Fibroblast of skin of scalp (primary cell): ENCODE measurements around the gene DDX1.

Experiments
- DNase-seq: peaks from one replicate; pipeline ENCODE4 v3.0.0-alpha.2; 2013

Gene DDX1

DNA sequence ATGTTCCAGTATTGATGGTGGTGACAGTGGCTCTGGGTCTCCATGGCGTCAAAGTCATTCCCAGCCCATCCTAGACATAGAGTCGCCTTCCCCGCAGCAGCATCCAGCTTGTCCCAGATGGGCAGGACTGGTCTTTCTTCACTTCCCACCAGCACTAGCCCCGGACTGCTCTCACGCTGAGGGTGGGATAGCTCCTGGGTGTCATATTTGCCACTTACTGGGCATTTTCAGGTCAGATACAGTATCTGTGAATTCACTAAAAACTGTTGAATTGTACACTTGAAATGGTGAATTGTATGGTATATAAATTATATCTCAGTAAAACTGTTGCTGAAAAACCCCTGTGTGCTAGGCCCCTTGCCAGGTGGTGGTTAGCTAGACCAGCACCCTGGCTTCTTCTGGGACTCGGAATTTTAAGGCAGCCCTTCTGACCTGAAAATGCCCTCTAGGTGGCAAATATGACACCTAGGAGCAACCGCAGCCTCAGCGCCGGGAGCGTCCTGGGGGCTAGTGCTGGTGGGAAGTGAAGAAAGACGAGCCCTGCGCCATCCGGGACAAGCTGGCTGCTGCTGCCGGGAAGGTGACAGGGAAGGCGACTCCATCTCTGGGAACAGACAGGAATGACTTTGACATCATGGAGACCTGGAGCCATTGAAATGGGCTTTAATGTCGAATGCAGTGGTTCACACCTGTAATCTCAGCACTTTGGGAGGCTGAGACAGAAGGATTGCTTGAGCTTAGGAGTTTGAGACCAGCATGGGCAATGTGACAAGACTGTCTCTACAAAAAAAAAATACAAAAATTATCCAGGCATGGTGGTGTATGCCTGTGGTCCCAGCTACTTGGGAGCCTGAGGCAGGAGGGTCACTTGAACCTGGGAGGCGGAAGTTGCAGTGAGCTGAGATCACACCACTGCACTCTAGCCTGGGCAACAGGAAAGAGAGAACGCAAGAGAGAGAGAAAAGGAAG, 56.2 kb downstream of the DDX1 start:
- no peak for DNase-seq

GRCh38 chr2:15648593-15649525, 57.2 kb downstream of the DDX1 start:
- DNase-seq = no peak

GRCh38 chr2:15649561-15650255, 58.0 kb downstream of the DDX1 start:
- no peak for DNase-seq

GRCh38 chr2:15650616-15651366, 59.1 kb downstream of the DDX1 start:
- no peak for DNase-seq

DNA sequence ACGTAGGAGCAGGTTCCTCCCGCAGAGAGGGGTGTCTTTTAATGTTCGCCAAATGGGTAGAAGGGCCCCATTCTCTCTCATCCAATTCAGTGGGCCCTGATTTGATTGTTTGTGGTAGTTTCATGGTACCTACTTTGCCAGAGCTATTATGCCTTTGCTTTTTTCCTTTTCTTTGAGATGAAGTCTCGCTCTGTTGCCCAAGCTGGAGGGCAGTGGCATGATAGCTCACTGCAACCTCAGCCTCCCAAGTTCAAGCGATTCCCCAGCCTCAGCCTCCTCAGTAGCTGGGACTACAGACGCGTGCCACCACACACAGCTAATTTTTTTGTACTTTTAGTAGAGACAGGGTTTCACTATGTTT, 59.7 kb downstream of the DDX1 start:
- no peak for DNase-seq

GRCh38 chr2:15652252-15652651, 60.6 kb downstream of the DDX1 start:
- DNase-seq = no peak

- DNase-seq = no peak
Measured at GRCh38 chr2:15652801-15653200, 61.1 kb downstream of the DDX1 start.

DNA sequence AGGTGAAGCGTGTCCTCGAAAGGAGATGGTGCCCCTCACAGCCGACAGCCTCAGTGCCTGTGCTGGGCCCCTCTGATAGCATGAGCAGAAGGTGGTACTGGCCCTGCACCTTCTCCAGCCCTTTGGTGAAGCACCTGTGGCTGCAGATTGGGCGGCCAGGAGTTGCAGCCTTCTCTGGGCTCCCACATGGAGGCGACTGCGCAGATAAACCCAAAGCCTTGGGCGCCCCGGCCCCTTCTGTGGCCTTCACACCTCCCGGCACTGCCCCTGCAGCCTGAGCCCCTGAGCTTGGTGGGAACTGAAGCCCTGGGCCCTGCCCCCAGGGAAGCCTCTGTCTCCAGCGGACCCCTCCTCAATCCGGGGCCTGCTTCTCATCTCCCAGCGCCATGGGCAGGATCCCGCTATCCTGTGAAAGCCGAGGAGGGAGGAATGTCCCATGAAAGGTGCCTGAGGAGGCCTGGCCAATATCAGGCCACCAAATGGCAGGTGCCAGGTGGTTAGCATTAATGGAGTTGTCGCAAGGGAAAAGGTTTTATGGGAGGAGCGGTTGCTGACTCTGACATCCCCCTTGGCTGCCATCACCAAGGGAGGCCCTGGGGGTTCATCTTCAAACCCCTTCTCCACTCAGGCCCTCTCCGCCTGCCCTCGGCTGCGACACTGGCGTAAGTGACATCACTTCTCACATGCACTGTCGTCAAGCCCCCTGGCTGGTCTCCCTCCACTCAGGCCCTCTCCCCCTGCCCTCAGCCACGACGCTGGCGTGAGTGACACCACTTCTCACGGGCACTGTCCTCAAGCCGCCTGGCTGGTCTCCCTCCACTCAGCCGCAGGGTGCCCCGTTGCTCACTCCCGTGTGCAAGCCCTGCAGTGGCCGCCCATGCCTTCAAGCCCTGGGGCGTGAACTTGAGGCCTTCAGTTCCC, 62.4 kb downstream of the DDX1 start:
- DNase-seq = no peak

DNA sequence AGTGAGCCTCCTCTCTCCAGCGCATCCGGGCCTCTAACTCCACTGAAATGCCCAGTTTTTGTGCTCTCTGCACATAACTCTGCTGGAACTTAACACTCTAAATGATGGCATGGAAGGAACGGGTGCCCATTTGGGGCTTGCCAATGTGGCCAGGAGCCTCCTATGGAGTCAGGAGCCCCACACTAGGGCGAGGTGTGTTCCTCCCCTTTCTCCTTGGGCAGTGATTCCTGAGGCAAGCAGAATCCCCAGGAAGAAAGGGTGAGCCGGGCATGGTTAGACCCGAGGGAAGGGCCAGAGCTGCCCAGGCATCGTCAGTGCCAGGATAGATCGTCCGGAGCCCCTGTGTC, 63.0 kb downstream of the DDX1 start:
- DNase-seq = no peak

DNA sequence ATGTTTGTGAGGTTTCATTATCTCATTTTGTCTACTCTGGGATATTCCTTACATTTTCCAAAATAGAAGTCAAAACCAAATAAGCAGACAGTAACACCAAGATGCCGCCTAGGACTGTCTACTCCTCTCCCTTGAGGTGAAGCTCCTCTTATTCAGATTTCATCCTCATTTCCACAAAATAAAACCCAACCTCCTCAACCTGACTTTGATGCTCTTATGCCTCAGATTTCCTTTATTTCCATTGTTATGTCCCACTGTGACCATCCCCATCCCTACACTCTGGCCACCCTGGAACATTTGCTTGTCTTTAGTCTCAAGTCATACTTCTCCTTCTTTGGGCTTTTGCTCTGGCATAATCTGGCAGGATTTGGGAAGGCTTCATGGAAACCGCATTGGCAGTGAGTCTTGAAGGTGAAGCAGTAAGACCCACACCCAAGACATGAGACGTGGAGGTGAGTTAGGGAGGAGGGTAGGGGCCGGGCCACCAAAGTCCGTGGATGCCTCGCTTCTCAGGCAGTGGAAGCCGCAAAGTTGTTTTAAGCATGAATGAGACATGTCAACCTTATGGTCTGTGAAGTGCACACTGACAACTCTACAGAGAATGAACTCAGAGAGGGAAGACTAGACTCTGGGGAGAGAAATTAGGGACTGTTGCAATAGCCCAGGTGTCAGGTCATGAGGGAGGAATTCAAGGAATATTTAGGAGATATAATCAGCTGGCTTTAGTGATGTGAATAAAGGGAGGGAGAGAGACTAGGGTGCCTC, 63.6 kb downstream of the DDX1 start:
- DNase-seq = no peak

DNA sequence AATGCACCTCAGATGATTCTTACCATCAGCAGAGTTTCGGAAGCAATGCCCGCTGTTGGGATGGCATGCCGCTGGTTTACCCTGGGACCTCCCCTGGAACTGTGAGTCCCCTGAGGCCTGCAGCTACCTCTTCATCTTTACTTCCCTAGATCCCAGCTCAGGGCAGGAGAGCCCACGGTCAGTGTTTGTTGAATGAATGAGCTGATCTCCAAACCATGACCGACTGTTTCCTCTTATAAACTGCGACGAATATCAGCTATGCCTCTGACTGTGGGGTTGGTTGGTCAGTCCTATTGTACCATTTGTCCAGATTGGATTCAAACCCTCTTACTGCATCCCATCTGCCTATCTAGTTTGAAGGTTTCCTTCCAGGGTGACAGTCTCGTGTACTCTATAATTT, 64.4 kb downstream of the DDX1 start:
- no peak for DNase-seq

- DNase-seq = no peak
Measured at GRCh38 chr2:15657759-15658158, 66.1 kb downstream of the DDX1 start.

DNA sequence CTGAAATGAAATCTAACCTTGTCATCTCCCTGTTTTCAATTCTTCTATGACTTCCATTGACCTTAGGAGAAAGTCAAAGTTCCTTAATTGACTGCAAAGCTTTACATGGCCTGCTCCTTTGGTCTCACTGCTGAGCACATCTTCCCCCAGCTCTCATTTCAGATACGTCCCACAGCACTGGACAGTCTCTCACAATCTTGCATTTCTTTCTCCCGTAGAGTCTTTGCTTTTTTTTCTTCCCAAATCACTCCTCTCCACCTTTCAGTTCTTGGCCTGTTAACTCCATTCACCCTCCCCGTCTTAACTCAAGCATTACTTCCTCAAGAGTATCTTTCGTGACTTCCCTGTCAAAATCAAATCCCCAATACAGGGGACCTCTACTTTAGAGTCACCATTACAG, 67.2 kb downstream of the DDX1 start:
- no peak for DNase-seq

- DNase-seq = no peak
Measured at GRCh38 chr2:15660491-15661294, 69.0 kb downstream of the DDX1 start.

DNA sequence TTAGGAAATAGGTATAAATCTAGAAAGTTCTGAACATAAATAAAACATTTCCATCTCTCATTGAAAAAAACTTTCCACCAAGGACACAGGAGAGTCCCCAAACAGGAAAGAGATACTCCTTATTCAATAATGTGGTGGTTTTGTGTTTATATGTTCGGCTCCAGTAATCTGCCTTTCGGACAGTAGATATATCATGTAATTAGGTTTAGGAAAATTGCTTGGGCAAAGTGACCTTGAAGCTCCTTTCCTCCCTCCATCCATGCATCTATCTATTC, 69.6 kb downstream of the DDX1 start:
- no peak for DNase-seq

DNA sequence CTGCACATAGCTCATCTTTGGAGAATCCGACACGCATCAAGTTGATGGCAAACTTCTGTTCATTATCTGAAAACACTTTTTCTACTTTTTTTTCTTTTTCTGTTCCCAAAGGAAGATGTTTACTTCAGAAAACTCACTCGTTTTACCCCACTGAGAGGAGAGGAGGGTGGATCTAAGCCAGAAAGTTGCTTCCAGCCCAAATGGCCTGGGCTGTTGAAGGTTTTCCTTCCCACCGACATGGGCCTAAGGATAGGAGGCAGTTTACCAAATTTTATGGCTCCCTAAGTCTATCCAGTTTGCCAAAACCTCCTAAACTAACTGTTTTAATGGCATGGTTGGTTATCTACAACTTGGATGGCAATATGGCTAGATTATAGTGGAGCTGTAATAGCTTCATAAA, 70.4 kb downstream of the DDX1 start:
- no peak for DNase-seq

- no peak for DNase-seq
Measured at GRCh38 chr2:15662579-15662978, 70.9 kb downstream of the DDX1 start.

DNA sequence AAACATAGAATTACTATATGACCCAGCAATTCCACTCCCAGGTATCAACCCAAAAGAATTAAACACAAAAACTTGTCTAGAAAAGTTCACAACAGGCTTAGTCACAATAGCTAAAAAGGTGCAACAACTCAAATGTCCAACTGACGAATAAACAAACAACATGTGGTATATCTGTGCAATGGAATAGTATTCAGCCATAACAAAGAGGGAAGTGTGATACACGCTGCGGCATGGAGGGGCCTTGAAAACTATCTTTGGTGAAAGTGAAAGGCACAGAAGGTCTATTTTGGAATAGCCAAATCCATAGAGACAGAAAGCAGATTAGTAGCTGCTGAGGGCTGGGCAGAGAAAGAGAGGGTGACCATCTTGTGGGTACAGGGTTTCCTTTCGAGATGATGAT, 72.1 kb downstream of the DDX1 start:
- DNase-seq = no peak

- DNase-seq = no peak
Measured at GRCh38 chr2:15664273-15665066, 72.8 kb downstream of the DDX1 start.
